K562 (cell line): Measurements from ENCODE around the gene ABHD1. TPM values are rescaled to one million over a fixed set of nuclear protein-coding genes. Genes with fewer than 3 reads are reported as not detected.

ENCODE experiments used
- CREM ChIP-seq: IDR thresholded peaks from 2 replicates; pipeline ENCODE4 v1.6.1; 2014; ENCODE audit warnings: antibody characterized with exemption, low read depth
- FOXA3 ChIP-seq, 2 experiments: fragments of 450-650 bp in 1 of 2; sonication (generic) in 1 of 2; formaldehyde crosslinking; IDR thresholded peaks in 1 of 2; conservative IDR thresholded peaks in 1 of 2; 2 replicates each; pipeline versions ENCODE4 v1.4.0 to v1.8.0; 2020 to 2022; ENCODE audit warnings: mild to moderate bottlenecking in 2 of 2, missing genetic modification reagents in 1 of 2
- GATAD2A ChIP-seq: fragments of 450-650 bp; IDR thresholded peaks from 2 replicates; pipeline ENCODE4 v1.6.1; 2017
- HMGN3 ChIP-seq: IDR thresholded peaks from 2 replicates; pipeline ENCODE4 v1.6.1; 2011; ENCODE audit warnings: borderline replicate concordance, low read depth, mild to moderate bottlenecking, mixed read lengths, low read length; ENCODE audit not compliant: insufficient read length; ENCODE audit errors: extremely low read depth
- JUNB ChIP-seq: fragments of 450-650 bp; formaldehyde crosslinking; conservative IDR thresholded peaks from 2 replicates; pipeline ENCODE4 v1.4.0; 2020; ENCODE audit warnings: mild to moderate bottlenecking
- NONO ChIP-seq, 2 experiments: fragments of 200-400 bp in 1 of 2; fragments of 450-650 bp in 1 of 2; formaldehyde crosslinking in 1 of 2; IDR thresholded peaks; 2 replicates each; pipeline ENCODE4 v1.6.1; 2017; ENCODE audit warnings: low read depth in 2 of 2, mild to moderate bottlenecking in 2 of 2, moderate library complexity in 2 of 2, low read length in 1 of 2
- NRF1 ChIP-seq, 2 experiments: fragments of 450-650 bp; IDR thresholded peaks in 1 of 2; conservative IDR thresholded peaks in 1 of 2; 2 replicates each; pipeline ENCODE4 v1.6.1; 2014; ENCODE audit warnings: mild to moderate bottlenecking in 2 of 2
- PCBP1 ChIP-seq: fragments of 200-400 bp; formaldehyde crosslinking; IDR thresholded peaks from 2 replicates; pipeline ENCODE4 v1.6.1; 2018; ENCODE audit warnings: mild to moderate bottlenecking, low read depth, low read length; ENCODE audit not compliant: poor library complexity, severe bottlenecking
- ZBTB1 ChIP-seq: sonication (generic); formaldehyde crosslinking; IDR thresholded peaks from 2 replicates; pipeline ENCODE4 v1.8.1; 2023; ENCODE audit warnings: missing genetic modification reagents, low read depth, mild to moderate bottlenecking, borderline replicate concordance
- ZNF431 ChIP-seq: sonication (generic); formaldehyde crosslinking; IDR thresholded peaks from 2 replicates; pipeline ENCODE4 v1.8.0; 2022; ENCODE audit warnings: mild to moderate bottlenecking, missing genetic modification reagents
- ZNF830 ChIP-seq: fragments of 250-450 bp; sonication (Bioruptor Pico); IDR thresholded peaks from 2 replicates; pipeline ENCODE4 v1.5.0; 2021; ENCODE audit warnings: mild to moderate bottlenecking
- polyA plus RNA-seq, 8 experiments: library from polyadenylated mRNA; depleted of rRNA in 4 of 8; stranded (reverse) in 5 of 8; unstranded in 3 of 8; fragments of >200 nt; fragmentation: Nextera tagmentation in 2 of 8; fragmentation: Illumina TruSeq in 1 of 8; extraction: Ambion mirVana in 2 of 8; extraction: Trizol in 1 of 8; gene quantifications; 2 replicates each; pipeline versions ENCODE4 v1.2.1 to v1.2.3, GENCODE V29; 2011 to 2014; ENCODE audit warnings: inconsistent platforms in 1 of 8, missing spikeins in 1 of 8
- total RNA-seq, 7 experiments: library from RNA; depleted of rRNA in 6 of 7; stranded (reverse); fragments of >200 nt in 6 of 7; fragmentation: Illumina TruSeq in 2 of 7; extraction: Trizol in 2 of 7; gene quantifications; 2 replicates each; pipeline versions ENCODE4 v1.2.1 to v1.2.3, GENCODE V29; 2011 to 2021; ENCODE audit warnings: low replicate concordance in 1 of 7
- TF ChIP-seq, protein P1 (sequence below): sonication (generic); formaldehyde crosslinking; IDR thresholded peaks from 2 replicates; pipeline ENCODE4 v1.8.0; 2022; ENCODE audit warnings: mild to moderate bottlenecking, missing genetic modification reagents
- TF ChIP-seq, protein P2 (sequence below): fragments of 250-450 bp; sonication (Bioruptor Pico); IDR thresholded peaks from 2 replicates; pipeline ENCODE4 v1.4.0; 2020; ENCODE audit warnings: mild to moderate bottlenecking
- TF ChIP-seq, protein P3 (sequence below): sonication (generic); formaldehyde crosslinking; IDR thresholded peaks from 2 replicates; pipeline ENCODE4 v1.8.0; 2022; ENCODE audit warnings: missing genetic modification reagents, mild to moderate bottlenecking, moderate library complexity, borderline replicate concordance
- TF ChIP-seq, protein P4 (sequence below): fragments of 250-450 bp; sonication (Bioruptor Pico); IDR thresholded peaks from 2 replicates; pipeline ENCODE4 v1.8.0; 2021; ENCODE audit warnings: borderline replicate concordance, mild to moderate bottlenecking, moderate library complexity; ENCODE audit not compliant: poor library complexity, severe bottlenecking
- TF ChIP-seq, protein P5 (sequence below): fragments of 450-650 bp; IDR thresholded peaks from 2 replicates; pipeline ENCODE4 v1.6.1; 2016

Gene ABHD1
- total and polyA plus RNA-seq, 9 of the 15 experiments (the other 6 are each of a cell fraction or from before 2014, with no cell fraction given), result 0.10 to 0.16 (median 0.11) TPM; not detected in 5

DNA sequence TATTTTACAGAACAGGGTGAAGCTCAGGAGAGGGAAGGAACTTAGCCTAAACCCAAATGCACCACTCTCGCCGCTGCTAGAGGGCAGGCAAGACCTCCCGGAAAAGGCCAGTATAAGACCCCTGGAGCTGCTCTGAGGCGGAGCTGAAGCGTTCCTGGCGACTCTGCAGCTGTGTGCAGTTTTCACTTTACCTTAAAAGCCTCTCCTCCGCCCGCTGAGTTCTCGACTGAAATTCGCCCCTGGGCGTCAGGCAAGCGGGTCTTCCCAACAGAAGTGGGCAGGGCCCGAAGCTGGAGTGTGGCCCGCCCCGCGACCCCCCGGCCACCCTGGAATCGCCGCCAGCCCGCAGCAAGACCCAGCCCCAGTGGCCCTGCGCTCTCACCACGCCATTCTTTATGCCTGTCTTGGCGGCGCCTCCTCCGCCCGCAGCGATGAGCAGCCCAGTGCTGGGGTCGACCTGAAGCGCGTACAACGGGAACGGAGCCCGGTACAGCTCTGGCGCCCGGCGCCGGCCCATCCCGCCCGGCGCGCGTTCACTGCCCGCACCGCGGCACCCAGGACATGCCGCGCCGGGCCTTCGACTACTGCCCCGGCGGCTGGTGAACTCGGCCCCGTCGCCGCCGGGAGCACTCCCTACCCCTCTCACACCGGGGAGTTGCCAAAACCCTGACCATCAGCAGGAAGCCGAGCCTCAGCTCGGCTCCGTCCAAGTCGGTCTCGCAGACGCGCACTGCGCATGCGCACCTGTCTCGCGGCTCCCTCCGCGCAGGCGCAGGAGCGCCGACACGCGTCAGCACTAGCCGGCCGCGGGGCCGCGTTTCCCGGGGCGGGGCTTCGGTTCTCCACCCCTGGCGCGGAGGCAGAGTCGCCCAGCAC is 10.5 kb downstream of the ABHD1 start, which contains the start of gene PREB (continued):
- TF ChIP-seq, protein P1, sequence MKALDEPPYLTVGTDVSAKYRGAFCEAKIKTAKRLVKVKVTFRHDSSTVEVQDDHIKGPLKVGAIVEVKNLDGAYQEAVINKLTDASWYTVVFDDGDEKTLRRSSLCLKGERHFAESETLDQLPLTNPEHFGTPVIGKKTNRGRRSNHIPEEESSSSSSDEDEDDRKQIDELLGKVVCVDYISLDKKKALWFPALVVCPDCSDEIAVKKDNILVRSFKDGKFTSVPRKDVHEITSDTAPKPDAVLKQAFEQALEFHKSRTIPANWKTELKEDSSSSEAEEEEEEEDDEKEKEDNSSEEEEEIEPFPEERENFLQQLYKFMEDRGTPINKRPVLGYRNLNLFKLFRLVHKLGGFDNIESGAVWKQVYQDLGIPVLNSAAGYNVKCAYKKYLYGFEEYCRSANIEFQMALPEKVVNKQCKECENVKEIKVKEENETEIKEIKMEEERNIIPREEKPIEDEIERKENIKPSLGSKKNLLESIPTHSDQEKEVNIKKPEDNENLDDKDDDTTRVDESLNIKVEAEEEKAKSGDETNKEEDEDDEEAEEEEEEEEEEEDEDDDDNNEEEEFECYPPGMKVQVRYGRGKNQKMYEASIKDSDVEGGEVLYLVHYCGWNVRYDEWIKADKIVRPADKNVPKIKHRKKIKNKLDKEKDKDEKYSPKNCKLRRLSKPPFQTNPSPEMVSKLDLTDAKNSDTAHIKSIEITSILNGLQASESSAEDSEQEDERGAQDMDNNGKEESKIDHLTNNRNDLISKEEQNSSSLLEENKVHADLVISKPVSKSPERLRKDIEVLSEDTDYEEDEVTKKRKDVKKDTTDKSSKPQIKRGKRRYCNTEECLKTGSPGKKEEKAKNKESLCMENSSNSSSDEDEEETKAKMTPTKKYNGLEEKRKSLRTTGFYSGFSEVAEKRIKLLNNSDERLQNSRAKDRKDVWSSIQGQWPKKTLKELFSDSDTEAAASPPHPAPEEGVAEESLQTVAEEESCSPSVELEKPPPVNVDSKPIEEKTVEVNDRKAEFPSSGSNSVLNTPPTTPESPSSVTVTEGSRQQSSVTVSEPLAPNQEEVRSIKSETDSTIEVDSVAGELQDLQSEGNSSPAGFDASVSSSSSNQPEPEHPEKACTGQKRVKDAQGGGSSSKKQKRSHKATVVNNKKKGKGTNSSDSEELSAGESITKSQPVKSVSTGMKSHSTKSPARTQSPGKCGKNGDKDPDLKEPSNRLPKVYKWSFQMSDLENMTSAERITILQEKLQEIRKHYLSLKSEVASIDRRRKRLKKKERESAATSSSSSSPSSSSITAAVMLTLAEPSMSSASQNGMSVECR (CRISPR knock-in tag), result peak; percentile 71; the same call in 1 of the 2 replicates
- TF ChIP-seq, protein P2, sequence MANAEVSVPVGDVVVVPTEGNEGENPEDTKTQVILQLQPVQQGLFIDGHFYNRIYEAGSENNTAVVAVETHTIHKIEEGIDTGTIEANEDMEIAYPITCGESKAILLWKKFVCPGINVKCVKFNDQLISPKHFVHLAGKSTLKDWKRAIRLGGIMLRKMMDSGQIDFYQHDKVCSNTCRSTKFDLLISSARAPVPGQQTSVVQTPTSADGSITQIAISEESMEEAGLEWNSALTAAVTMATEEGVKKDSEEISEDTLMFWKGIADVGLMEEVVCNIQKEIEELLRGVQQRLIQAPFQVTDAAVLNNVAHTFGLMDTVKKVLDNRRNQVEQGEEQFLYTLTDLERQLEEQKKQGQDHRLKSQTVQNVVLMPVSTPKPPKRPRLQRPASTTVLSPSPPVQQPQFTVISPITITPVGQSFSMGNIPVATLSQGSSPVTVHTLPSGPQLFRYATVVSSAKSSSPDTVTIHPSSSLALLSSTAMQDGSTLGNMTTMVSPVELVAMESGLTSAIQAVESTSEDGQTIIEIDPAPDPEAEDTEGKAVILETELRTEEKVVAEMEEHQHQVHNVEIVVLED (CRISPR knock-in tag), result peak; percentile 34
- TF ChIP-seq FOXA3 (CRISPR knock-in tag; conservative IDR thresholded peaks at IDR 0.05 in 1 of 2, IDR thresholded peaks at IDR 0.05 in 1 of 2) (no peak; a peak in 1 of 4 replicates), HMGN3 (peak; percentile 19), ZNF830 (CRISPR knock-in tag) (no peak), NONO (IDR thresholded peaks at IDR 0.05; ENCODE audit: low read depth in 2 of 2, low read length in 1 of 2) (0 out of 4 replicates have a peak, but pooled peaks of 1 of the 2 experiments have one; percentile 16), JUNB (CRISPR knock-in tag) (0 out of 2 replicates have a peak, but pooled peaks have one; percentile 10), CREM (peak; percentile 90), PCBP1 (peak; percentile 74), GATAD2A (no peak), NRF1 (conservative IDR thresholded peaks at IDR 0.05 in 1 of 2, IDR thresholded peaks at IDR 0.05 in 1 of 2) (peak; percentile 100), ZNF431 (CRISPR knock-in tag) (no peak), ZBTB1 (CRISPR knock-in tag) (peak; percentile 48; the same call in 1 of the 2 replicates)
- TF ChIP-seq, protein P3, sequence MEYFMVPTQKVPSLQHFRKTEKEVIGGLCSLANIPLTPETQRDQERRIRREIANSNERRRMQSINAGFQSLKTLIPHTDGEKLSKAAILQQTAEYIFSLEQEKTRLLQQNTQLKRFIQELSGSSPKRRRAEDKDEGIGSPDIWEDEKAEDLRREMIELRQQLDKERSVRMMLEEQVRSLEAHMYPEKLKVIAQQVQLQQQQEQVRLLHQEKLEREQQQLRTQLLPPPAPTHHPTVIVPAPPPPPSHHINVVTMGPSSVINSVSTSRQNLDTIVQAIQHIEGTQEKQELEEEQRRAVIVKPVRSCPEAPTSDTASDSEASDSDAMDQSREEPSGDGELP (CRISPR knock-in tag), result peak; percentile 37
- TF ChIP-seq, protein P4, sequence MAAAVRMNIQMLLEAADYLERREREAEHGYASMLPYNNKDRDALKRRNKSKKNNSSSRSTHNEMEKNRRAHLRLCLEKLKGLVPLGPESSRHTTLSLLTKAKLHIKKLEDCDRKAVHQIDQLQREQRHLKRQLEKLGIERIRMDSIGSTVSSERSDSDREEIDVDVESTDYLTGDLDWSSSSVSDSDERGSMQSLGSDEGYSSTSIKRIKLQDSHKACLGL (CRISPR knock-in tag), result no peak
- TF ChIP-seq, protein P5, sequence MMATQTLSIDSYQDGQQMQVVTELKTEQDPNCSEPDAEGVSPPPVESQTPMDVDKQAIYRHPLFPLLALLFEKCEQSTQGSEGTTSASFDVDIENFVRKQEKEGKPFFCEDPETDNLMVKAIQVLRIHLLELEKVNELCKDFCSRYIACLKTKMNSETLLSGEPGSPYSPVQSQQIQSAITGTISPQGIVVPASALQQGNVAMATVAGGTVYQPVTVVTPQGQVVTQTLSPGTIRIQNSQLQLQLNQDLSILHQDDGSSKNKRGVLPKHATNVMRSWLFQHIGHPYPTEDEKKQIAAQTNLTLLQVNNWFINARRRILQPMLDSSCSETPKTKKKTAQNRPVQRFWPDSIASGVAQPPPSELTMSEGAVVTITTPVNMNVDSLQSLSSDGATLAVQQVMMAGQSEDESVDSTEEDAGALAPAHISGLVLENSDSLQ, result no peak
